Spleen (tissue), 13 donors: ENCODE data around the gene CCDC50. TPM values are rescaled to one million over a fixed set of nuclear protein-coding genes. Genes with fewer than 3 reads are reported as not detected.

Experiments
- DNase-seq: peaks from one replicate; pipeline ENCODE4 v3.0.0-alpha.2; 2020
- H3K27ac ChIP-seq, 8 donors: fragments of 200-600 bp; sonication (generic) in 7 of 8; 1 replicate in 4 of 8; 2 replicates in 4 of 8; pipeline versions ENCODE4 v1.5.0 to v1.8.0; 2016 to 2021; ENCODE audit warnings: inconsistent platforms in 4 of 8, mild to moderate bottlenecking in 4 of 8, moderate library complexity in 1 of 8
- H3K27me3 ChIP-seq, 7 donors: fragments of 200-600 bp; sonication (generic) in 6 of 7; replicated peaks in 1 of 7; 1 replicate in 4 of 7; 2 replicates in 3 of 7; pipeline versions ENCODE4 v1.5.0 to v1.8.0; 2016 to 2021; ENCODE audit warnings: inconsistent platforms in 3 of 7, mild to moderate bottlenecking in 1 of 7
- H3K36me3 ChIP-seq, 6 donors: fragments of 200-600 bp; sonication (generic) in 5 of 6; 1 replicate in 4 of 6; 2 replicates in 2 of 6; pipeline versions ENCODE4 v1.5.0 to v1.8.0; 2016 to 2021; ENCODE audit warnings: inconsistent platforms in 2 of 6
- H3K4me1 ChIP-seq, 6 donors: fragments of 200-600 bp; sonication (generic) in 5 of 6; 1 replicate in 3 of 6; 2 replicates in 3 of 6; pipeline versions ENCODE4 v1.5.0 to v1.8.0; 2016 to 2021; ENCODE audit warnings: inconsistent platforms in 3 of 6
- H3K4me3 ChIP-seq, 8 donors: fragments of 200-600 bp; sonication (generic) in 7 of 8; 1 replicate in 4 of 8; 2 replicates in 4 of 8; pipeline versions ENCODE4 v1.5.0 to v1.8.0; 2016 to 2021; ENCODE audit warnings: inconsistent platforms in 4 of 8, mild to moderate bottlenecking in 4 of 8, moderate library complexity in 2 of 8
- H3K9me3 ChIP-seq, 8 donors: fragments of 200-600 bp; sonication (generic) in 7 of 8; 1 replicate in 4 of 8; 2 replicates in 4 of 8; pipeline versions ENCODE4 v1.5.0 to v1.8.0; 2016 to 2021; ENCODE audit warnings: inconsistent platforms in 4 of 8
- POLR2A ChIP-seq, 3 donors: fragments of 450-650 bp; IDR thresholded peaks; one replicate each; pipeline ENCODE4 v1.5.1; 2017; ENCODE audit warnings: antibody characterized with exemption in 3 of 3, mild to moderate bottlenecking in 1 of 3
- POLR2AphosphoS5 ChIP-seq, 3 donors: sonication (generic); formaldehyde crosslinking; IDR thresholded peaks; one replicate each; pipeline ENCODE4 v1.5.1; 2017; ENCODE audit warnings: antibody characterized with exemption in 3 of 3
- WGBS, 5 donors: extraction: QIAGEN DNeasy Blood & Tissue Kit in 3 of 5; methylation state at CpG; one replicate each; pipeline versions ENCODE4 v1.1.5 to v1.1.7; 2013 to 2018; 5-methylcytosine and 5-hydroxymethylcytosine counted together
- intact Hi-C: fragments of 100-400 bp; cut with DNase I; formaldehyde crosslinking; loops from one replicate; pipeline ENCODE4 v1.15.0; 2023; ENCODE audit warnings: low total_unique reads
- long read RNA-seq, 2 donors: transcript quantifications; one replicate each; lab custom pipeline, GENCODE V29; 2026
- polyA plus RNA-seq, 3 donors: library from polyadenylated mRNA; stranded (reverse); fragments of 200-250 nt; gene quantifications; one replicate each; pipeline ENCODE4 v1.2.1, GENCODE V29; 2013
- total RNA-seq, 7 donors: library from RNA; depleted of rRNA in 3 of 7; stranded (reverse); fragments of >200 nt in 3 of 7; fragmentation: NEBNext Ultra II Directional in 4 of 7; extraction: Animal tissue kit (Norgen Biotek cat#: 25700) in 4 of 7; gene quantifications; one replicate each; pipeline versions ENCODE4 v1.1.0 to v1.2.1, GENCODE V29; 2016 to 2021
- TF ChIP-seq, protein P1 (sequence below), 11 experiments: fragments of 200-600 bp in 7 of 11; fragments of 450-650 bp in 4 of 11; sonication (generic) in 4 of 11; IDR thresholded peaks in 8 of 11; conservative IDR thresholded peaks in 3 of 11; 1 replicate in 7 of 11; 2 replicates in 4 of 11; pipeline versions ENCODE4 v1.4.0 to v1.8.0; 2016 to 2021; ENCODE audit warnings: antibody characterized with exemption in 11 of 11, inconsistent platforms in 4 of 11, mild to moderate bottlenecking in 1 of 11
- donor health status: healthy with polysubstance abuse.
- donor health status: DM: no; HTN: no; CAD: no; lungs with moderate emphysema.
- donor health status: DM: no; HTN: no; CAD: no.
- donor health status: Bipolar disorder and iron deficiency.
- donor health status: healthy.
- donor health status: DM: no; HTN: no; CAD: no.
- donor health status: DM: yes; HTN: yes; CAD: no.

CCDC50 gene, protein sequence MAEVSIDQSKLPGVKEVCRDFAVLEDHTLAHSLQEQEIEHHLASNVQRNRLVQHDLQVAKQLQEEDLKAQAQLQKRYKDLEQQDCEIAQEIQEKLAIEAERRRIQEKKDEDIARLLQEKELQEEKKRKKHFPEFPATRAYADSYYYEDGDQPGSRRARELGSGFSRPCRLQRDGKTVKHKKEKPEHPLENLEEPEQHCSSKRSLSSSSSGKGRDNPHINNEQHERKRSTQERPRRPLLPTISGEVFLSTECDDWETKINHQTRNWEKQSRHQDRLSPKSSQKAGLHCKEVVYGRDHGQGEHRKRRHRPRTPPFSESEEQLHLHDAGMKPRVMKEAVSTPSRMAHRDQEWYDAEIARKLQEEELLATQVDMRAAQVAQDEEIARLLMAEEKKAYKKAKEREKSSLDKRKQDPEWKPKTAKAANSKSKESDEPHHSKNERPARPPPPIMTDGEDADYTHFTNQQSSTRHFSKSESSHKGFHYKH
- total RNA-seq (100 to 1,000 TPM; 100 to 167 (median 117) TPM), polyA plus RNA-seq (10 to 100 TPM; 42.5 to 57.7 (median 42.7) TPM)
- long read RNA-seq, donor 1, transcript CCDC50-202 (11 exons, 1,926 nt): major isoform, 22 of 61 reads
- long read RNA-seq, donor 1, partial matches to known transcripts: 39 of 61 reads
- long read RNA-seq, donor 1, other reads (novel, unspliced or antisense): 0 of 61 reads
- long read RNA-seq, donor 2, transcript CCDC50-202 (11 exons, 1,926 nt): major isoform, 27 of 71 reads
- long read RNA-seq, donor 2, partial matches to known transcripts: 44 of 71 reads
- long read RNA-seq, donor 2, other reads (novel, unspliced or antisense): 0 of 71 reads

DNA sequence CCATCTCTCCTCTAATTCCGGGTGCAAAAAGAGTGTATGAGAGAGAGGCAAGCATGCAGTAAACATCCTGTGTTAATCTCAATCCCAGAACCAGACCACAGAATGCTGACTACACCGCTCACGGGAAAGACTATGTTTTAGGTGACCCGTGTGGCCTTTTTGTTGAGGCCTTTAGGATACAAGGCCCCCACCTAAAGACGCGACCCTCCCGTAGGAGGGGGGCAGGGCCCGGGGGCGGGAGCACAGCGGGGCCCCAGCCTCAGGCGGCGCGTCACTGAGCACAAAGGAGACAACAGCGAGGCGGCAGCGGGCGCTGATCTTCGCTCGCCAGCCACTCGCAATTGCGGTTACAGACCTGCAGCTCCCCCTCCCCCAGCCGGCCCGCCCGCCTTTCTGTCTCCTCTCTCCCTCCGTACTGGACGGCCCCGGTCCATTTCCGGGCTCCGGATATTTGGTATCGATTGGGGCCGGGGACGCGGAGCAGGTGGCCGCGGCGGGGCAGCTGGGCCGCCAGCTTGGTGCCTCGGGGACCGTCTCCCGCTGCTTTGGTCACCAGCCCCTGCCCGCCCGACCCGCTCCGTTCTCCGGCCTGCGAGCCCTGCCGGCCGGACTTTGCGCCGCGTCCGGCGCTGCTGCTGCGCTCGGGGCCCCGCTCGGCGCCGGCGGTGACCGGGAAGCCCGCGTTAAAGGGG, at the start of gene CCDC50:
CCDC50 (plus strand) TSS at position 433 of the 692 bp plus-strand sequence. CDS start 281 bp downstream, outside the sequence.
- peak within 1 kb of the TSS; percentile 93 to 98 (median 96) for H3K27ac ChIP-seq
- H3K9me3 ChIP-seq: no peaks in the 10 kb centered on the region
- TF ChIP-seq, protein P1, sequence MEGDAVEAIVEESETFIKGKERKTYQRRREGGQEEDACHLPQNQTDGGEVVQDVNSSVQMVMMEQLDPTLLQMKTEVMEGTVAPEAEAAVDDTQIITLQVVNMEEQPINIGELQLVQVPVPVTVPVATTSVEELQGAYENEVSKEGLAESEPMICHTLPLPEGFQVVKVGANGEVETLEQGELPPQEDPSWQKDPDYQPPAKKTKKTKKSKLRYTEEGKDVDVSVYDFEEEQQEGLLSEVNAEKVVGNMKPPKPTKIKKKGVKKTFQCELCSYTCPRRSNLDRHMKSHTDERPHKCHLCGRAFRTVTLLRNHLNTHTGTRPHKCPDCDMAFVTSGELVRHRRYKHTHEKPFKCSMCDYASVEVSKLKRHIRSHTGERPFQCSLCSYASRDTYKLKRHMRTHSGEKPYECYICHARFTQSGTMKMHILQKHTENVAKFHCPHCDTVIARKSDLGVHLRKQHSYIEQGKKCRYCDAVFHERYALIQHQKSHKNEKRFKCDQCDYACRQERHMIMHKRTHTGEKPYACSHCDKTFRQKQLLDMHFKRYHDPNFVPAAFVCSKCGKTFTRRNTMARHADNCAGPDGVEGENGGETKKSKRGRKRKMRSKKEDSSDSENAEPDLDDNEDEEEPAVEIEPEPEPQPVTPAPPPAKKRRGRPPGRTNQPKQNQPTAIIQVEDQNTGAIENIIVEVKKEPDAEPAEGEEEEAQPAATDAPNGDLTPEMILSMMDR (IDR thresholded peaks at IDR 0.05 in 8 of 11, conservative IDR thresholded peaks at IDR 0.05 in 3 of 11): peak in 1 of 11 experiments; percentile 8
- TF ChIP-seq POLR2A (IDR thresholded peaks at IDR 0.05): peak in 1 of 3 donors; percentile 43
- TF ChIP-seq POLR2AphosphoS5 (IDR thresholded peaks at IDR 0.05): peak; percentile 86 to 90 (median 88)
- DNase-seq: peak; percentile 94
- peaks cover 12 to 58% (median 48%) of the 10 kb centered on the region in 6 donors for H3K4me1 ChIP-seq
- intact Hi-C loops: loop anchor here (10.0 kb wide), 1 partner anchor 66 kb away; no protein-coding TSS in a partner anchor
- 0 to 2% (median 1%) methylated on average over 42 to 63 of the region's 63 CpGs for WGBS, 5 donors
- H3K4me3 ChIP-seq: peak within 1 kb of the TSS; percentile 51 to 90 (median 64)
- peaks cover 0 to 10% (median 0%) of the 10 kb centered on the region in 7 donors for H3K27me3 ChIP-seq
- H3K36me3 ChIP-seq: no peaks in the 10 kb centered on the region

DNA sequence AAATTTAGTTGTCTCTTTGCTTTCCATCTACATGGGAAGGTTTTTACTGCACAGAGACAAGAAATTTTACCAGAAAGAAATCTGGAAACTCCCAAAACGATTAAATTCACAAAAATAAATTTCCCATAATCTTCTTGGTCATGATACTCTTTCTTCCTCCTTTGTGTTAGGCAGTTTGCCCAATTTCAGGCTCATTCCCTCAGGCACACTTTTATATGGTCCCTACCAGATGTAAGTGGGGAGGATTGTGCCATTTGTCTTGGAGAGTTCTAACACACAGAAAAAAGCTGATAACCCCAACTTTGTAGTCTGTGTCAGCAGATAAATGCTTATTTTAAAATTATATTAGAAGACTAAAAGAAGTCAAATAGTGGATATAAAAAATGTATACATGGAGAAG, 49.1 kb upstream of the CCDC50 start:
- intact Hi-C loops: no loop called here
- Histone ChIP-seq H3K27ac (no peak overlapping the region), H3K27me3 (no peaks in the 10 kb centered on the region), H3K4me3 (no peak overlapping the region), H3K36me3 (no peaks in the 10 kb centered on the region), H3K9me3 (peaks cover 0 to 2% (median 0%) of the 10 kb centered on the region in 8 donors), H3K4me1 (peaks cover 0 to 4% (median 0%) of the 10 kb centered on the region in 6 donors)
- WGBS, 5 donors: 36 to 62% (median 49%) methylated on average over 1 of the region's 1 CpG
- no peak for DNase-seq
- TF ChIP-seq, protein P1 (IDR thresholded peaks at IDR 0.05 in 8 of 11, conservative IDR thresholded peaks at IDR 0.05 in 3 of 11): no peak
- TF ChIP-seq POLR2A (IDR thresholded peaks at IDR 0.05): no peak
- TF ChIP-seq POLR2AphosphoS5 (IDR thresholded peaks at IDR 0.05): no peak

DNA sequence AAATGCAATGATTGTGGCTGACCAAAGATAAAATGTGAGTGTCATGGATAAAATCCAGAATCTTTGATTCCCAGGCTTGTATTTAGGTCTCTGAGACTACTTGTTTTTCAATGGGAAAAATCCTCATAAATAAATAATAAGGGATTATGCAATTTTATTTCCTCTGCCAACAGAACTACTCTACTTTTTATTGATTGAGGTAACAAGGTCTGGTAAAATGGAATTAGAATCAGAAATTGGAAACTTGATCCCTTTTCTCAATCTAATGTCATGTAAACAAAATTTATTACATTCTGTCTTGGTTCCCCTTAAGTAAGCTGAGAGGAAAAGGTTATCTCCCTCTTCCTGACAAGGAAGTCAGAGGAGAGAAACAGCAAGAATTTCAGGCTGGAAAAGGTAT, 48.3 kb upstream of the CCDC50 start:
- Histone ChIP-seq H3K36me3 (no peaks in the 10 kb centered on the region), H3K9me3 (peaks cover 0 to 10% (median 0%) of the 10 kb centered on the region in 8 donors), H3K4me1 (peaks cover 0 to 4% (median 0%) of the 10 kb centered on the region in 6 donors), H3K27me3 (no peaks in the 10 kb centered on the region), H3K27ac (no peak overlapping the region), H3K4me3 (no peak overlapping the region)
- TF ChIP-seq, protein P1 (IDR thresholded peaks at IDR 0.05 in 8 of 11, conservative IDR thresholded peaks at IDR 0.05 in 3 of 11): no peak
- no peak for TF ChIP-seq POLR2AphosphoS5 (IDR thresholded peaks at IDR 0.05)
- no peak for TF ChIP-seq POLR2A (IDR thresholded peaks at IDR 0.05)
- no peak for DNase-seq
- intact Hi-C loops: no loop called here
